Thyroid gland (tissue), 4 donors: ENCODE data around the gene NCBP1.

ENCODE experiments used
- POLR2A ChIP-seq, 2 donors: fragments of 450-650 bp; IDR thresholded peaks; one replicate each; pipeline ENCODE4 v1.6.1; 2017; ENCODE audit warnings: antibody characterized with exemption in 2 of 2, mild to moderate bottlenecking in 2 of 2, moderate library complexity in 1 of 2
- TF ChIP-seq, protein P1 (sequence below), 6 experiments: fragments of 200-600 bp in 3 of 6; fragments of 450-650 bp in 3 of 6; sonication (generic) in 3 of 6; IDR thresholded peaks; one replicate each; pipeline ENCODE4 v1.5.1; 2016 to 2019; ENCODE audit warnings: antibody characterized with exemption in 6 of 6, mild to moderate bottlenecking in 2 of 6, inconsistent platforms in 1 of 6, moderate library complexity in 1 of 6

DNA sequence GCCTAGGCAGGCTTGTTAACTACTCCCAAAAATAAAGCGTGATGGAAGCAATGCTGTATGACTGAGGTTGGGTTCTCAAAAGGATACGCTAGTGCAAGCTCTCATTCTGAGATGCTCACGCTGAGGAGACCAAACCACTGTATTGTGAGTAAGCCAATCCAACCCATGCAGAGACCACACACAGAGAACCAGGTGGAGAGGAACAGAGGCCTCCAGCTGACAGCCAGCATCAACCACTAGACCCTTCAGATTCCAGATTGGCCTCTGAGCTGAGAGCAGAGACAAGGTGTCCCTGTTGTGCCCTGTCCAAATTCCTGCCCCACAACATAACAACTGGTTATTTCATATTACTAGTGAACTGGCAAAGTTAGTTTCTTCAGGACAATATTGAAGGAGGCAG lies 5.0 kb upstream of the NCBP1 start:
- TF ChIP-seq, protein P1, sequence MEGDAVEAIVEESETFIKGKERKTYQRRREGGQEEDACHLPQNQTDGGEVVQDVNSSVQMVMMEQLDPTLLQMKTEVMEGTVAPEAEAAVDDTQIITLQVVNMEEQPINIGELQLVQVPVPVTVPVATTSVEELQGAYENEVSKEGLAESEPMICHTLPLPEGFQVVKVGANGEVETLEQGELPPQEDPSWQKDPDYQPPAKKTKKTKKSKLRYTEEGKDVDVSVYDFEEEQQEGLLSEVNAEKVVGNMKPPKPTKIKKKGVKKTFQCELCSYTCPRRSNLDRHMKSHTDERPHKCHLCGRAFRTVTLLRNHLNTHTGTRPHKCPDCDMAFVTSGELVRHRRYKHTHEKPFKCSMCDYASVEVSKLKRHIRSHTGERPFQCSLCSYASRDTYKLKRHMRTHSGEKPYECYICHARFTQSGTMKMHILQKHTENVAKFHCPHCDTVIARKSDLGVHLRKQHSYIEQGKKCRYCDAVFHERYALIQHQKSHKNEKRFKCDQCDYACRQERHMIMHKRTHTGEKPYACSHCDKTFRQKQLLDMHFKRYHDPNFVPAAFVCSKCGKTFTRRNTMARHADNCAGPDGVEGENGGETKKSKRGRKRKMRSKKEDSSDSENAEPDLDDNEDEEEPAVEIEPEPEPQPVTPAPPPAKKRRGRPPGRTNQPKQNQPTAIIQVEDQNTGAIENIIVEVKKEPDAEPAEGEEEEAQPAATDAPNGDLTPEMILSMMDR (IDR thresholded peaks at IDR 0.05), result no peak
- no peak for TF ChIP-seq POLR2A (IDR thresholded peaks at IDR 0.05)
